NCI-H128 (cell line): ENCODE measurements around the gene CPSF4.

ENCODE experiments used
- DNase-seq: peaks from one replicate; lab custom pipeline; 2025; ENCODE audit not compliant: unreplicated experiment; lab: John Stamatoyannopoulos, UW

Gene CPSF4

GRCh38 chr7:99447943-99448342, 9.2 kb downstream of the CPSF4 start:
- no peak for DNase-seq

- no peak for DNase-seq
Observed at GRCh38 chr7:99448855-99449254, 10.1 kb downstream of the CPSF4 start.

- no peak for DNase-seq
Observed at GRCh38 chr7:99449326-99449725, 10.6 kb downstream of the CPSF4 start.

- no peak for DNase-seq
Observed at GRCh38 chr7:99451936-99452335, 13.2 kb downstream of the CPSF4 start.

- no peak for DNase-seq
Observed at GRCh38 chr7:99452541-99452940, 13.8 kb downstream of the CPSF4 start.

GRCh38 chr7:99453105-99453504, 14.4 kb downstream of the CPSF4 start:
- DNase-seq, result no peak

GRCh38 chr7:99455874-99456273, 17.1 kb downstream of the CPSF4 start:
- DNase-seq, result no peak

GRCh38 chr7:99456288-99456687, 17.5 kb downstream of the CPSF4 start:
- DNase-seq, result no peak

GRCh38 chr7:99457050-99457649, 18.4 kb downstream of the CPSF4 start:
- DNase-seq, result no peak

- no peak for DNase-seq
Observed at GRCh38 chr7:99457650-99458493, 19.1 kb downstream of the CPSF4 start.

GRCh38 chr7:99459087-99459486, 20.3 kb downstream of the CPSF4 start:
- no peak for DNase-seq

- no peak for DNase-seq
Observed at GRCh38 chr7:99460651-99461050, 21.9 kb downstream of the CPSF4 start.

GRCh38 chr7:99461221-99461620, 22.5 kb downstream of the CPSF4 start:
- DNase-seq, result no peak

- DNase-seq, result no peak
Observed at GRCh38 chr7:99465421-99465768, 26.7 kb downstream of the CPSF4 start.

- no peak for DNase-seq
Observed at GRCh38 chr7:99468336-99468918, 29.7 kb downstream of the CPSF4 start.

GRCh38 chr7:99469381-99470065, 30.8 kb downstream of the CPSF4 start:
- DNase-seq, result no peak

- DNase-seq, result peak; percentile 87
Observed at GRCh38 chr7:99472561-99473314, 34.0 kb downstream of the CPSF4 start, which contains the start of gene ZNF789. ZNF789 (plus strand) TSS chr7:99472890; CDS start chr7:99476457, 3,567 bp downstream.

- DNase-seq, result no peak
Observed at GRCh38 chr7:99473315-99473596, 34.5 kb downstream of the CPSF4 start.

- no peak for DNase-seq
Observed at GRCh38 chr7:99476107-99476506, 37.4 kb downstream of the CPSF4 start.

- DNase-seq, result no peak
Observed at GRCh38 chr7:99478464-99479440, 40.0 kb downstream of the CPSF4 start.
